GM19351 (cell line): ENCODE data around the gene DAAM1.
A peak's percentile ranks its signal among the peaks of the same experiment; 100 is the strongest.

ENCODE experiments used
- ATAC-seq: cut with Tn5 transposase; IDR thresholded peaks from one replicate; pipeline ENCODE4 v1.9.1; 2021; ENCODE audit warnings: mild to moderate bottlenecking, moderate library complexity; ENCODE audit not compliant: unreplicated experiment

Gene DAAM1

GRCh38 chr14:59334253-59334652 lies 145.8 kb downstream of the DAAM1 start:
- ATAC-seq, result no peak

GRCh38 chr14:59336098-59336497 lies 147.6 kb downstream of the DAAM1 start:
- no peak for ATAC-seq

GRCh38 chr14:59336706-59337105 lies 148.2 kb downstream of the DAAM1 start:
- ATAC-seq, result no peak

GRCh38 chr14:59337141-59337611 lies 148.7 kb downstream of the DAAM1 start:
- no peak for ATAC-seq

GRCh38 chr14:59338761-59339160 lies 150.3 kb downstream of the DAAM1 start:
- no peak for ATAC-seq

- no peak for ATAC-seq
Measured at GRCh38 chr14:59339524-59340330, 151.3 kb downstream of the DAAM1 start.

- no peak for ATAC-seq
Measured at GRCh38 chr14:59341858-59342477, 153.5 kb downstream of the DAAM1 start.

GRCh38 chr14:59342516-59343484 lies 154.3 kb downstream of the DAAM1 start:
- no peak for ATAC-seq

GRCh38 chr14:59343585-59343984 lies 155.1 kb downstream of the DAAM1 start:
- no peak for ATAC-seq

- no peak for ATAC-seq
Measured at GRCh38 chr14:59344016-59344415, 155.5 kb downstream of the DAAM1 start.

GRCh38 chr14:59344691-59345455 lies 156.4 kb downstream of the DAAM1 start:
- ATAC-seq, result no peak

- ATAC-seq, result no peak
Measured at GRCh38 chr14:59346329-59346728, 157.9 kb downstream of the DAAM1 start.

- ATAC-seq, result no peak
Measured at GRCh38 chr14:59346796-59347510, 158.5 kb downstream of the DAAM1 start.

- ATAC-seq, result no peak
Measured at GRCh38 chr14:59347511-59347900, 159.0 kb downstream of the DAAM1 start.

- ATAC-seq, result peak; percentile 42
Measured at GRCh38 chr14:59347915-59348314, 159.4 kb downstream of the DAAM1 start.

GRCh38 chr14:59349258-59349701 lies 160.8 kb downstream of the DAAM1 start:
- ATAC-seq, result no peak

GRCh38 chr14:59352961-59353360 lies 164.5 kb downstream of the DAAM1 start:
- no peak for ATAC-seq

- no peak for ATAC-seq
Measured at GRCh38 chr14:59354666-59355065, 166.2 kb downstream of the DAAM1 start.

- ATAC-seq, result no peak
Measured at GRCh38 chr14:59355091-59355490, 166.6 kb downstream of the DAAM1 start.

GRCh38 chr14:59356312-59356711 lies 167.8 kb downstream of the DAAM1 start:
- ATAC-seq, result peak; percentile 35
